Nephron (organoid): ENCODE results near the gene C20orf141.

ENCODE experiments used
- H3K27ac Mint-ChIP-seq, 3 experiments: 2 replicates each; pipeline ENCODE4 v1.8.0; 2020; ENCODE audit warnings: mixed read lengths in 3 of 3, mild to moderate bottlenecking in 2 of 3, moderate library complexity in 1 of 3
- H3K27me3 Mint-ChIP-seq: 2 replicates; pipeline ENCODE4 v1.8.0; 2021; ENCODE audit warnings: low read depth, mild to moderate bottlenecking, moderate library complexity, mixed read lengths
- H3K36me3 Mint-ChIP-seq: 2 replicates; pipeline ENCODE4 v1.8.0; 2020; ENCODE audit warnings: low read depth, mixed read lengths
- H3K4me1 Mint-ChIP-seq: 2 replicates; pipeline ENCODE4 v1.8.0; 2020; ENCODE audit warnings: mixed read lengths
- H3K4me3 Mint-ChIP-seq, 3 experiments: 2 replicates each; pipeline ENCODE4 v1.8.0; 2020; ENCODE audit warnings: mild to moderate bottlenecking in 3 of 3, mixed read lengths in 3 of 3, moderate library complexity in 2 of 3
- H3K9me3 Mint-ChIP-seq: 2 replicates; pipeline ENCODE4 v1.8.0; 2020; ENCODE audit warnings: mixed read lengths
- TF ChIP-seq, protein P1 (sequence below), 3 experiments: fragments of 200-600 bp; sonication (generic); IDR thresholded peaks; one replicate each; pipeline ENCODE4 v1.5.0; 2021; ENCODE audit warnings: antibody characterized with exemption in 3 of 3; ENCODE audit not compliant: unreplicated experiment in 3 of 3

Gene C20orf141

DNA sequence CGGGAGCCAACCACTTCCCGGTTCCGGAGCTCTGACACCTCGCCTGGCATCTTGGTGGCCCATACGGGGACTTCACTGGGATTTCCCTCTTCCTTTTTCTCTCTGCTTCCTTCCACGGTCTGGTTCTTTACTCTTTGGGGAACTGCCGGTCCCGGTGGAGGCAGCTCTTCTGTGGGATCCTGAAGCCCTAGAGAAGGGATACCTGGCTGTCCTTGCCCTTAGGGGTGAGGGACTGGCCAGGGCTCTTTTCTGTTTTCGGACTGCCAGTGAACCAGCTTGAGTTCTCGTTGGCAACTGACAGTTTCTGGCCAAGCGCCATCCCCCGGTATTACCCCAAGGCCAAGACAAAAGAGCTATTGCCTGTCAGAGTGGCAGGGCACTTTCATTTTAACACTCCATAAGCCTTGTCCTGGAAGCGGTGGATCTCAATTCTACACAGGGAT, 13.5 kb upstream of the C20orf141 start:
- H3K9me3 Mint-ChIP-seq: no peaks in the 10 kb centered on the region
- peaks cover 30% of the 10 kb centered on the region for H3K4me1 Mint-ChIP-seq
- TF ChIP-seq, protein P1, sequence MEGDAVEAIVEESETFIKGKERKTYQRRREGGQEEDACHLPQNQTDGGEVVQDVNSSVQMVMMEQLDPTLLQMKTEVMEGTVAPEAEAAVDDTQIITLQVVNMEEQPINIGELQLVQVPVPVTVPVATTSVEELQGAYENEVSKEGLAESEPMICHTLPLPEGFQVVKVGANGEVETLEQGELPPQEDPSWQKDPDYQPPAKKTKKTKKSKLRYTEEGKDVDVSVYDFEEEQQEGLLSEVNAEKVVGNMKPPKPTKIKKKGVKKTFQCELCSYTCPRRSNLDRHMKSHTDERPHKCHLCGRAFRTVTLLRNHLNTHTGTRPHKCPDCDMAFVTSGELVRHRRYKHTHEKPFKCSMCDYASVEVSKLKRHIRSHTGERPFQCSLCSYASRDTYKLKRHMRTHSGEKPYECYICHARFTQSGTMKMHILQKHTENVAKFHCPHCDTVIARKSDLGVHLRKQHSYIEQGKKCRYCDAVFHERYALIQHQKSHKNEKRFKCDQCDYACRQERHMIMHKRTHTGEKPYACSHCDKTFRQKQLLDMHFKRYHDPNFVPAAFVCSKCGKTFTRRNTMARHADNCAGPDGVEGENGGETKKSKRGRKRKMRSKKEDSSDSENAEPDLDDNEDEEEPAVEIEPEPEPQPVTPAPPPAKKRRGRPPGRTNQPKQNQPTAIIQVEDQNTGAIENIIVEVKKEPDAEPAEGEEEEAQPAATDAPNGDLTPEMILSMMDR (IDR thresholded peaks at IDR 0.05; ENCODE audit: unreplicated experiment in 3 of 3): no peak
- H3K4me3 Mint-ChIP-seq: peak overlapping the region; percentile 94 to 96 (median 96)
- peaks cover 42% of the 10 kb centered on the region for H3K27me3 Mint-ChIP-seq
- peak overlapping the region; percentile 94 to 98 (median 94) for H3K27ac Mint-ChIP-seq
- peaks cover 26% of the 10 kb centered on the region for H3K36me3 Mint-ChIP-seq

DNA sequence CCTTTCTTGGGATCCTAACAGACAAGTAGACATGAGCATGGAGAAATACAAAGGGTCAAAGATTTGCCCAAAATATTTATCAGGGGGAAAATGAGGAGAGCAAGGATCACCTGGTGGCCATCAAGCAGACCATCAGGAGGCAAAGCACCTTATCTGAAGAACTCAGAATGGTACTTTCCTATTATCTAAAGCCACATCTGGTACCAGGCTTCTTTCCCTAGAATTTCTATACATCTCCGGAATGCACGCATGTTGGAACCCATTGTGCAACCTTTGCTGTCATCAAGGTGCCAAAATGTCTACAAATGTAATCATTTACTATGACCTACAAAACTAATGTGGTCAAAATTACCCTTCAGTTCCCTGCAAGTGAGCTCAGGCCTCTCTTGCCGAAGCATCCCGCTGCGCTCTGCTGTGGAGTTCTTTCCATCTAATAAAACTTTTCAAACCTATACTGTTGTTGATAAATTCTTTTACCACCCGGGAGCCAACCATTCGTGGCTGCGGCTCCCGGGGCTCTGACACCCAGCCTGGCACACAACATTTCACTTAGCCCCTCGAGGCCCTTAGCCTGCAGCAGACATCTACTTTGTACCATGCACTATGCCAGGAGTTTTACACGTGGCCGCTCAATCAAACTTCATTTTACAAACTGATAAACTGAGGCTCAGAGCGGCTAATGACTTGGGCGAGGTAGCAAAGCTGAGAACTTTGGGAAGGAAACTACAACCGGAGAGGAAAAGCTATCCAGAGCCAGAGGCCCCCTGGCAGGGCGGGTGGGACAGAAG, 10.6 kb upstream of the C20orf141 start:
- TF ChIP-seq, protein P1 (IDR thresholded peaks at IDR 0.05; ENCODE audit: unreplicated experiment in 3 of 3): no peak
- Mint-ChIP-seq H3K4me3 (peak overlapping the region; percentile 41 to 53 (median 45)), H3K4me1 (peaks cover 32% of the 10 kb centered on the region), H3K27me3 (peaks cover 61% of the 10 kb centered on the region), H3K36me3 (peaks cover under 1% of the 10 kb centered on the region), H3K27ac (peak overlapping the region; percentile 30 to 75 (median 67)), H3K9me3 (peaks cover 4% of the 10 kb centered on the region)

DNA sequence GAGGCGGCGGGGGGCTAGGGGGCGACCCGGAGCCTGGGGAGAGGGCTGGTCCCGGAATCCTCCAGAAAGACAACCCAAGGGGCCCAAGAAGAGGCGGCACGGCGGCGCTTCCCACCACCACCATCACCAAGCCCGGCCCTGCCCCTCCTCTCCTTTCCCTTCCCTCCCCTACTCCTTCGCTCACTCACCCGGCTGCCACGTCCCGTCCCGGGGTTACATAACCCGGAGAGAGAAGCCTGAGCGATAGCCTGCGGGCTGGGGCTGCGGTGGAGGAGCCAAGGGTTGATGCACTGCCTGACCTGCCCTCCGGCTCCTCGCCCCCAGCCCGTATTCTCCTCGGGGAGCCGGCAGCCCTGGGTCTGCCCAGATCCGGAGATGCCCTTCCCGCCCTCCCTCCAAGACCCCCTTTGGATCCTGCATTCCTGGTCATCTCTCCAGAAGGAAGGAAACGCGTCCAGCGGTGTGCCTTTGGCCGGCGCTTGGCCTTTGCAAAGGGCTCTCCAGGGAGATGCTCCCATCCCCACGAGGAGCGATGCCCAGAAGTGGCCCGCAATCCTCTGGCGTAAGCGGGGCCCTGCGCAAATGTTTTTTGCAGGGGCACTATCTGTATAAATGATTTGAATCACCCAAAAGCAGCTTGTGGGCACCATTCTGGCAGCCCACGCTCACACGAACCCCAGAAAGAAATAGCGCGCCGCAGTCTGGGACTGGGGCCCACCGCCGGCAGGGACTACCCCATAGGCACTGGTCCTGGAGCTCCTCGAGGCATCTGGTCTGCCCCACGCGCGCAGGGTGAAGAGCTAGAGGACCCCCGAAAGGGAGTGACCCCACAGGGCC, 9.7 kb upstream of the C20orf141 start:
- peaks cover 25% of the 10 kb centered on the region for H3K4me1 Mint-ChIP-seq
- peak overlapping the region in 1 of 3 experiments; percentile 75 for H3K27ac Mint-ChIP-seq
- peaks cover 61% of the 10 kb centered on the region for H3K27me3 Mint-ChIP-seq
- peaks cover 4% of the 10 kb centered on the region for H3K9me3 Mint-ChIP-seq
- H3K4me3 Mint-ChIP-seq: peak overlapping the region in 2 of 3 experiments; percentile 11 to 54
- no peaks in the 10 kb centered on the region for H3K36me3 Mint-ChIP-seq
- TF ChIP-seq, protein P1 (IDR thresholded peaks at IDR 0.05; ENCODE audit: unreplicated experiment in 3 of 3): no peak

DNA sequence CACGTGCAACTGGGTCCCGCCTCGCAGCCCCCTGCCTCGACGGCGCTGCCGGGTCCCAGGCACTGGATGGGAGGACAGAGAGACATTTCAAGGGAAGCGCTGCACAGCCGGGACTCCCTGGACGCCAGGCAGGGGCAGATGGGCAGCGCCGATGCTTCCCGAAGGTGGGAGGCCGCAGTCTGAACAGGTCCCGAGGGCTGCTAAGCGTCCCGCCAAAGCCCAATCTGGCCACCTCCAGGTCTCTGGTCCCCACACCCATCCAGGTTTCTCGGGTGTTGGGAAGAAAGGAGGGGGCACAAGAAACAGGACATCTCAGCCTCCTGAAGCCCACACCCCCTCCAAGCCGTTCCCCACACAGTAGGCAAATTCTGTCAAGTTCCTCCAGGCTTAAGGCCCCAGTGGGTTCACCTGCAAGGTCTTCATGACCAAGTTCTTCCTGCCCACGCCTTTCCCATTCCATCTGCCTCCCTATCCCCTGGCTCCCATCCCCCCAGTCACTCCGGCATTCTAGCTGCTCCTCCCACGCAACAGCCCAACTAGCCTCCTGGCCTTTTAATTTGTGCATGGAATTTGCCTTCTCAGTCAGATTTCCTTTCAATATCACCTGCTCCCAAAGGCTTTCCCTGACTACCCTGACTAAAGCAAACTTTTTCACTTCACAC, 9.0 kb upstream of the C20orf141 start:
- peaks cover 5% of the 10 kb centered on the region for H3K9me3 Mint-ChIP-seq
- peaks cover 22% of the 10 kb centered on the region for H3K4me1 Mint-ChIP-seq
- H3K4me3 Mint-ChIP-seq: peak overlapping the region; percentile 0 to 9 (median 8)
- H3K27me3 Mint-ChIP-seq: peaks cover 62% of the 10 kb centered on the region
- H3K36me3 Mint-ChIP-seq: peaks cover under 1% of the 10 kb centered on the region
- TF ChIP-seq, protein P1 (IDR thresholded peaks at IDR 0.05; ENCODE audit: unreplicated experiment in 3 of 3): no peak
- H3K27ac Mint-ChIP-seq: peak overlapping the region; percentile 69 to 95 (median 77)

DNA sequence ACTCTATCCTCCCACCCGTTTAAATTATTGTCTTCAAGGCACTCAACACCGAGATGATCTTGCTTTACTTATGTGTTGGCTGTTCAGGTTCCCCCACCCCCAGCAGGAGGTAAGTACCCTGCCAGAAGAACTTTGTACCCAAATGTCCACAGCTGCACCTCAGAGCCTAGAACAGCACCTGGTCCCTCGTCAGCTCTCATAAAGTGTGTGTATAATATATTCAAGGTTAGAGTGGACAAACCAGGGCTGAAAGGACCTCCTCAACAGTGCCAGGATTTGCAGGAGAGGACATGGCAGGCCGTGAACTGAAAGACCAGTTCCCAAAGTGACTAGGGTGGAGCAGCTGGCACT, 8.5 kb upstream of the C20orf141 start:
- TF ChIP-seq, protein P1 (IDR thresholded peaks at IDR 0.05; ENCODE audit: unreplicated experiment in 3 of 3): no peak
- Mint-ChIP-seq H3K27me3 (peaks cover 61% of the 10 kb centered on the region), H3K27ac (peak overlapping the region; percentile 69 to 95 (median 77)), H3K4me1 (peaks cover 17% of the 10 kb centered on the region), H3K9me3 (peaks cover 10% of the 10 kb centered on the region), H3K4me3 (peak overlapping the region; percentile 0 to 9 (median 8)), H3K36me3 (peaks cover 5% of the 10 kb centered on the region)
